GM10266 (cell line): ENCODE data around the gene ZBTB7B.

ENCODE experiments used
- DNase-seq: peaks from one replicate; pipeline ENCODE4 v3.0.0; 2012; ENCODE audit errors: extremely low spot score
- TF ChIP-seq, protein P1 (sequence below): IDR thresholded peaks from 2 replicates; pipeline ENCODE4 v1.5.1; 2012; ENCODE audit warnings: mild to moderate bottlenecking, low read depth; ENCODE audit not compliant: control insufficient read depth, insufficient read depth; ENCODE audit errors: missing control alignments

Gene ZBTB7B

DNA sequence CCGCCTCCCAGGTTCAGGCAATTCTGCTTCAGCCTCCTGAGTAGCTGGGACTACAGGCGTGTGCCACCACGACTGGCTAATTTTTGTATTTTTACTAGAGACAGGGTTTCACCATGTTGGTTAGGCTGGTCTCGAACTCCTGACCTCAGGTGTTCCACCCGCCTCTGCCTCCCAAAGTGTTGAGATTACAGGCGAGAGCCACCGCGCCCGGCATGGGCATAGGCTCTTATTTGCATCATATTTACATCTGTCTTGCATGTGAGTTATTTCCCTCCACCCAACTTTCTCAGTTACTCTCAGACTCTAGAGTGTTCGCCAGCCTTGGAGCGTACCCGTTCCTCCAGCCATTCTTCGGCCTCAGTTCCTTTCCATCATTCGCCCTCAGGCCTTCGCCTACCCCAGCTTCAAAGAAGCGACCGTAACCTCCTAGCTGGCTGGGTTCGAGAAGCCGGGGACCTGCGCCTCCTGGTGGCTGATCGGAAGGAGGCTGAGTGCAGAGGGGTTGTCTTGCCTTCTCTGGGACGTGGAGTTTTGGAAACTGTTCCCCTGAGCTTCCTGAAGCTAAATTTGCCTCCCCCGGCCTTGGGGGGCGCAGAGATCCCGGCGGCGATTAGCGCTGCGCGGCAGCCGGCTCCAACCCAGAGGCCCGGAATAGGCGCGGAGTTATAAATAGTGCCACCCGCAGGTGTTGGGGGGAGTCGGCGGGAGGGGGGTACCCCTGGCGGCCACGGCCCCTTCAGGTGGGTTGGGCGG, 3.6 kb upstream of the ZBTB7B start:
- TF ChIP-seq, protein P1, sequence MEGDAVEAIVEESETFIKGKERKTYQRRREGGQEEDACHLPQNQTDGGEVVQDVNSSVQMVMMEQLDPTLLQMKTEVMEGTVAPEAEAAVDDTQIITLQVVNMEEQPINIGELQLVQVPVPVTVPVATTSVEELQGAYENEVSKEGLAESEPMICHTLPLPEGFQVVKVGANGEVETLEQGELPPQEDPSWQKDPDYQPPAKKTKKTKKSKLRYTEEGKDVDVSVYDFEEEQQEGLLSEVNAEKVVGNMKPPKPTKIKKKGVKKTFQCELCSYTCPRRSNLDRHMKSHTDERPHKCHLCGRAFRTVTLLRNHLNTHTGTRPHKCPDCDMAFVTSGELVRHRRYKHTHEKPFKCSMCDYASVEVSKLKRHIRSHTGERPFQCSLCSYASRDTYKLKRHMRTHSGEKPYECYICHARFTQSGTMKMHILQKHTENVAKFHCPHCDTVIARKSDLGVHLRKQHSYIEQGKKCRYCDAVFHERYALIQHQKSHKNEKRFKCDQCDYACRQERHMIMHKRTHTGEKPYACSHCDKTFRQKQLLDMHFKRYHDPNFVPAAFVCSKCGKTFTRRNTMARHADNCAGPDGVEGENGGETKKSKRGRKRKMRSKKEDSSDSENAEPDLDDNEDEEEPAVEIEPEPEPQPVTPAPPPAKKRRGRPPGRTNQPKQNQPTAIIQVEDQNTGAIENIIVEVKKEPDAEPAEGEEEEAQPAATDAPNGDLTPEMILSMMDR = peak; percentile 87
- DNase-seq = peak; percentile 77

DNA sequence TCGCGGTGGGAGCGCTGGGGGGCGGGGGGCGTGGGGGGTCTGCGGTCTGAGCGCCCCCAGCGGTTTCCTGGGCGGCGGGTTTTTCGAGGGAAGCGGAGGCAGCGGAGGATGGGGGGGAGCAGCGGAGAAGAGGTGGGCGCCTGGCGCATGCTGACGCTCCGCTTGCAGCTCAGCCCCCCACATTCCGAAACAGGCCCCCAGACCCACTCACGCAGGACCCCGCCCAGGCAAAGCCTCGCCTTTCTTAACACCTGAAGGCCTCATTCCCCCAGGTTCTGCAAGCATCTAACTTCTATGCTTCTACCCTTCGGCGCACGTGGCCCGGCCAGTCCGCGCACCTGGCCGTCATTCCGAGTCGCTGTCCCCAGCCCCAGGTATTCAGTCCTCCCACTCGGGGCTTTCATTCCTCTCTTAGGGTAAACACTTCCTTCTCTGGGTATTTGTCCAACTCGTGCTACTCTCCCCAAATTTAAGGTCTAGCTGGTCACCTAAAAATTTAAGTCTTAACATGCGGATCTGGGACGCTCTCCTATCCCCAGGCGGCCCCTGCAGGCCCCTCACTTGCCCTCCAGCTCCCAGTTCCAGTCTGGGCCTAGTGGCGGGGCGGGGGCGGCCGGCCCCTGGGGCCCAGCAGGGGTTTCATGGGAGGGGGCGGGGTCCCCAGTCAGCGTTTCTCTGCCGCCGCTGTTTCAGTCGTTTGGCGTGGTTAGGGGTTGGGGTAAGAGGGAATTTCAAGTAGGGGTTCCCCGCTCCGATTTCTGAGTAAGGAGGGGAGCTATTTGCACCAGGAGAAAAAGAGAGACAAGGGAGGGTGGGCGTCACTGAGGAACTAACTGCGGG, 2.8 kb upstream of the ZBTB7B start:
- TF ChIP-seq, protein P1 = no peak
- DNase-seq = peak; percentile 83

DNA sequence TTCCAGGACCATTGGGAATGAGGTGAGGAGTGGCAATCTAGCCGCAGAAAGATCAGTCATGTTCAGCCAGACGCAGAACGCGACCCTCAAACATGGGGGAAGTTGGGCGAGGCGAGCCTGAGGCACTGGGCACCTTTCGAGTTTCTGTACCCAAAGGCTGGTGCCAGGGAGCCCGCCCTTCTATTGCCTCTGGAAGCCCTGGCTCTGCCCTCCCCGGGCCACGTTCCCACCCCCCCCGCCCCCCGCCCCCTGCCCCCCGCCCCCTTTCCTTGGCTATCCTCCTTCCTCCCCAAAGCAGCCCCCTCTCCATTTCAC, 2.2 kb upstream of the ZBTB7B start:
- TF ChIP-seq, protein P1 = no peak

DNA sequence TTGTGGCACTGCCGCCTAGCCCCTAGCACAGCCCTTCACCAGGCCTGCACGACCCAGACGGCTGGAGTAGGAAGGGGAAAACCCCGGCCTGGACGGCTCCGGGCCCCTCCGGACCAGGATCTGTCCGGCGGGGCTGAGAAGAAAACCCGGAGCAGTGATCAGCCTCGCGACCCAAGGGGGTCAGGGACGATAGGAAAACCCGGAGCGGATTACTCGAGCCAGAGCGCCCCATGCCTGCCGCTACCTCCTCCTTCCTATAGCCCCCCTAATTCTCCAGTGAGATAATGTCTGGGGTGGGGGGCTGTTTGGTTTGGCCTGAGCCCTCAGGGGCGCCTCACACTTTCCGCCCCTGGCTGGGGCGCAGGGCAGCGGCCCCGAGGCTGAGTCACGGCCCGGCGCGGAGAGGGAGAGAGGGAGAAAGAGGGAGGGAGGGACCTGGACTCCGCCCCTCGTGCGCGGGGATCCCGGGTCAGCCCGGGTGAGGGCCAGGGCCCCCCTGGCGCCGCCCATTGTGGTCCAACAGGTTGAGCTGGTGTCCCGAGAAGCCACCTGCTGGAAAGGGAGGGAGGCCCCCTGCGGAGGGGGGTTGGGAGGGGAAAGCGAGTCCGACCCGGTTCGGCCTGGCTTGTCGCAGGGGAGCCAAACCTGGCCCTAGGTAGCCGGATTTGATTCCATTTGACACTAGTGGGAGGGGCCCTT, 1.7 kb upstream of the ZBTB7B start:
- TF ChIP-seq, protein P1 = no peak

More for the DNA sequence above, 2.2 kb upstream of the ZBTB7B start:
- no peak for DNase-seq

DNA sequence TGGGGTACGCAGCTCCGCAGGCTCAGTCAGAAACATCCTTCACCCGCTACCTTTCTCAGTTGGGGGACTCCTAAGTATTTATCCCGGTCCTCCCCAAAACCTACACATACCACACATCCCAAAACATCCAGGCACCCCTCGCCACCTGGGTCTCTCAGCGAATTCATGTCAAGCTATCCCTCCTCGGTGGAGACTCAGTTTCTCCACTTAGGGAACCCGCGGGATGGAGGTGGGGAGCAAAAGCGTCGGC, 1.3 kb upstream of the ZBTB7B start:
- TF ChIP-seq, protein P1 = no peak
- no peak for DNase-seq

More for the DNA sequence above, 1.7 kb upstream of the ZBTB7B start:
- DNase-seq = peak; percentile 87

GRCh38 chr1:155001675-155002463, 733 bp upstream of the ZBTB7B start:
- peak; percentile 99 for DNase-seq
- TF ChIP-seq, protein P1 = peak; percentile 57
